IPS DF 4.7 (cell line): ENCODE results near the gene ZNF219.
A peak's percentile ranks its signal among the peaks of the same experiment; 100 is the strongest.

Source experiments
- DNase-seq: peaks from one replicate; pipeline ENCODE4 v3.0.0-alpha.2; 2013; ENCODE audit warnings: low spot score; ENCODE audit errors: extremely low read depth

The ZNF219 gene

DNA sequence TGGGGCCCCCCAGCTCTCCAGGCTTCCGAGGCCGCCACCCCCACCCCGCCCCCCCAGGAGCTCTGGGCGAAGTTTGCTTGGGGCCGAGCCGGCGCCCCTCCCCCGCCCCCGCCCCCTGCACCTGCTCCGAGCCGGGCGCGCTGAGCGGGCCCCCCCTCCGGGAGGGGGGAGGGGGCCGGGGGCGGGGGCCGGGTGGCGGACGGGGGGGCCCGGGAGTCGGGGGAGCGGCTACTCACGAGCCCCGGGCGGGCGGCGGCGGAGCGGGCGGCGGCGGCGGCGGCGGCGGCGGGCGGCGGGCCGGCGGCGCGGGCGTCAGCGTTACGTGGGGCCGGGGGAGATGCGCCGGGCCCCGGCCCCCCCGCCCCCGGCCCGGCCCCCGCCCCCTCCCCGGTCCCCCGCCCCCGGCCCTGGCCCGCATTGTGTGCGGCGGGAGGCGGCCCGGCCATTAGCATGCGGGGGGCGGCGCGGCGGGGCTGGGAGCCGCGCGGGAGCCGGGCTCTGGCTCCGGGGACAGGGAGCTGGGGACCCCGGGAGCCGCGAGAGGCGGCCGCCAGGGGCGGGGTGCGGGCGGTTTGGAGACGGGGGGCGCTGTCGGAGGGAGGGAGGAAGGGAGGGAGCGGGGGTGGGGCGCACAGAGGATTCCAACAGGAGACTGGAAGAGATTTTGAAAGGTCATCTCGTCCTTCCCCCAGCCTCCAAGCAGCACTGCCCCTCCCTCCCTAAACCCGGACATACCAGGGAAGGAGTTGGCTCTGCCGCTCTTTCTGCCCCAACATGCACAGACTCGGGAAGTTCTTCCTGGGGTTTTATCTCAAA is at the start of gene ZNF219:
Gene ZNF219, minus strand, starts transcription at position 580 of the 816 bp plus-strand sequence. CDS start 5,064 bp downstream, outside the sequence.
- no peak for DNase-seq

DNA sequence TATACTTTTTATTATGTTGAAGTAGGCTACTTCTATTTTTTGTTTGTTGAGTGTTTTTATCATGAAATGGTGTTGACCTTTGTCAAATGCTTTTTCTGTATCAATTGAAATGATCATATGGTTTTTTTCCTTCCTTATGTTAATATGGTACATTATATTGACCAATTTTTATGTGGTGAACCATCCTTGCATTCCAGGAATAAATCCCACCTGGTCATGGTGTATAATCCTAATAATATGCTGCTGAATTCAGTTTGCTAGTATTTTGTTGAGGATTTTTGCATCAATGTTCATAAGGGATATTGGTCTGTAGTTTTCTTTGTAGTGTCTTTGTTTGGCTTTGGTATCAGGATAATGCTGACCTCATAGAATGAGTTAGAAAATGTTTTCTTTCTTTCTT is 47.0 kb upstream of the ZNF219 start:
- DNase-seq, result no peak

GRCh38 chr14:21142357-21142756 is 43.9 kb upstream of the ZNF219 start:
- no peak for DNase-seq

- DNase-seq, result no peak
These were observed 37.6 kb upstream of the ZNF219 start for GRCh38 chr14:21136024-21136423.

GRCh38 chr14:21133901-21134300 is 35.4 kb upstream of the ZNF219 start:
- no peak for DNase-seq

- no peak for DNase-seq
These were observed 25.0 kb upstream of the ZNF219 start for GRCh38 chr14:21123429-21123828.

GRCh38 chr14:21121122-21121521 is 22.7 kb upstream of the ZNF219 start:
- DNase-seq, result no peak

DNA sequence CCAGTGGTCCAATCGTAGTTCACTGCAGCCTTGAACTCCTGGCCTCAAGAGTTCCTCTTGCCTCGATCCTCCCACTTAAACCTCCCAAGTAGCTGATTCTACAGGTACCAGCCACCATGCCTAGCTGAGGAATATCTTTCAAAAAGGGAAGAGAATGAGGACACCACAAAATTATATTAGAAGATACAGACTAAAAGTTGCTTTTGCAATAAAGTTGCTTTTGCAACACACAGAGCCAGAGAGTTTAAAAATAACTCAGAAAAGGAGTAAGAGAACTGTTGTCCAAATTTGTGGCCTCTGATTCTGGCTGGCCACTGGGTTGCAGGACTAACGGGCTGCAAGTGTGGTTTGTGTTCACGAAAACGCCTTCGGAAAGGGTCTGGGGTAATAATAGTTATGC is 22.2 kb upstream of the ZNF219 start:
- no peak for DNase-seq

DNA sequence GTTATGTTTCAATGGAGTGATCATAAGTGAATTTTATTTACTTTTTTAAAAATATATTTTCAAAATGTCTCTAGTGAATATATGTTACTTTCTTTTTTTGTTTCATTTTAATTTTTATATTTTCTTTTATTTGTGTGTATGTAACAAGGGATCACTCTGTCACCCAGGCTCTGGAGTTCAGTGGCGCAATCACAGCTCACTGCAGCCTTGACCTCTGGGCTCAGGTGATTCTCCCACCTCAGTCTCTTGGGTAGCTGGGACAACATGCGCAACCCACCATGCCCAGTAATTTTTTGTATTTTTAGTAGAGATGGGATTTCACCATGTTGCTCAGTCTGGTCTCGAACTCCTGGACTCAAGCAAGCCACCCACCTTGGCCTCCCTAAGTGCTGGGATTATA is 20.5 kb upstream of the ZNF219 start:
- no peak for DNase-seq

- no peak for DNase-seq
These were observed 14.9 kb upstream of the ZNF219 start for GRCh38 chr14:21113369-21113768.

DNA sequence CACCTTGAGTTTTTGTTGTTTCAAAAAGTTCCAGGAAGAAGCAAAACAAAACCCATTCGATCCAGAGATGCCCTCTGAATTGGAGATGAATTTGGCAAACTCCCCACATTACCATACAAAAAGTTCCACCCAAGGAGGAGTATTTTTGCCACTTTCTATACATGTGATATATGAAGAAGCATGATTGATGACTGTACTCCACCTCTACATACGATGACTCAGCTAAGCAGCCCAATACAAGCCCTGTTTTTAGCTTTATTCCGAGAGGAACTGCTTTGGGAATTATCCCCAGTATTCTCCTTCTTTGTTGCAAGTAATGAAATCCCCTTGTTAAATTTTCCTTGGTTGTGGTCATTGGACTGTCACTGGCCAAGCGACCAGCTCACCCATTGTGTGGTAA is 13.8 kb upstream of the ZNF219 start:
- DNase-seq, result no peak

GRCh38 chr14:21109377-21110138 is 11.1 kb upstream of the ZNF219 start:
- DNase-seq, result no peak

DNA sequence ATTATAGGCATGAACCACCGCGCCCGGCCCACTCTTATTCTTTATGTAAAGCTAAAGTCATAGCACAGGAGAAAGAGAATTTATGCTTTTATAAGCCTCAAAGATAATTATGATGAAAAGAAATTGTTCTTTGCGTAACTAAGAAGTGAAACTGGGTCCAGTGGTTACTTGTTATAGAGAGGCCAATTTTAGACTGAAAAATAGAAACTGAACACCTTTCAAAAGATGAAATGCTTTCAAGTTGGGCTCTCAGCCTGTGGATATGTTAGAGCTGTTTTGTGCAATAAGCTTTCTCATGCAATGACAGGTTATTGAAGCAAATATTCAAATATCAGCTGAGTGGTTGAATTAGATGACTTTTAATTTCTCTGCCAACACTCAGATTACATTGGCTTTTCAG is 10.3 kb upstream of the ZNF219 start:
- no peak for DNase-seq

DNA sequence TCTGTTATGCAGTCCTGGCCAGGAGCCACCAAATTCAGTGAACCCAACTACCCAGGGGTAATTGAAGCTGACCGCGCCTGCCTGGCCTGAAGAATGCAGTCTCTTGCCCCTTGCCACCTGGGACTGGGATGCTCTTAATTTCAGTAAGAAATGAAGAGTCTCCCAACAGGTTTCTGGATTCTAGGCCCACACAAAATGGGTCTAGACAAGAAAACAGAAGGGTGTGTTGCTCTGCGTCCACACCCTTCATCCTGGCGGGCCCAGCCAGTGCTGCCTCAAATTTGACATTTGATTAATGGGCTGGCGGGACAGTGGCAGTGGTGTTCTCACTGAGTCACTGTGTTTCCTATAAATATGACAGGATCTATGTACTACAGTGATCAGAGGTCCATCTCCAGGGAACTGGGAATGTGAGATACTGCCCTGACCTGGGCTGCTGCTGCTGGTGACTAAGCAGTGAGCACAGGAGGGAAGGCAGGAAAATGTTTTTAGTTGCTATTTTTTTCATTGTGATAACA is 8.9 kb upstream of the ZNF219 start:
- DNase-seq, result no peak

GRCh38 chr14:21106498-21107282 is 8.2 kb upstream of the ZNF219 start:
- DNase-seq, result no peak

DNA sequence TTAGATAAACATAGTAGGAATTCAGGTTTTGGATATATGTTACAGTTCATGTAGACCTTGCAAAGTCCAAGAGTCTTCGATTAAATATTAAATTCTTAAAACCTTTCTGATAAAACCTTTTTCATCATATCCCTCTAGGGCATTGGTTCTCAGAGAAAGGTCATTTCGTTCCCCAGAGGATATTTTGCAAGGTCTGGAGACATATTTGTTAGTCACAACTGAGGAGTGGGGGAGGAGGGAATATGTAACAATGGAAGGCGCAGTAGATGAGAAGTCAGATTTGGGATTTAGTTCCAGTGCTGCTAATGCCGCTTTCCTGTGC is 7.7 kb upstream of the ZNF219 start:
- no peak for DNase-seq

DNA sequence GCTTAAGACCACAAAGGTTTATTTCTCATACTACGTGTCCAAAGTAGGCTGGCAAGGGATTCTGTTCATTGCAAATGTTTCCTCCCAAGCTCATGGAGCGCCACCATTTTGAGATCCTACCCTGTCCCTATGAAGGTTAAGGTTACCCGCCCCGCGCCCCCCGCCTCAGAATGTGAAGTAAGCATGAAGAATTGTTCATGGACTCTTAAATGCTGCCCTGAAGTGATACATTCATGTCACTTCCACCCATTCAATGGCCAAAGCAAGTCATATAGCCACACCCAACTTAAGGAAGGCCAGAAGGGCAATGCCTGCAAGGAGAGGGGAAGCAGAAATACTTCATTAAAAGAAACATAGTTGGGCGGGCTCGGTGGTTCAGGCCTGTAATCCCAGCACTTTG is 6.6 kb upstream of the ZNF219 start:
- DNase-seq, result no peak

- DNase-seq, result no peak
These were observed 6.1 kb upstream of the ZNF219 start for GRCh38 chr14:21104448-21105060.

GRCh38 chr14:21103710-21104447 is 5.4 kb upstream of the ZNF219 start:
- DNase-seq, result peak; percentile 76

- DNase-seq, result no peak
These were observed 4.9 kb upstream of the ZNF219 start for GRCh38 chr14:21103411-21103709.
